DOHH2 (cell line): Measurements from ENCODE around the gene TCF12.

ENCODE experiments used
- H3F3A ChIP-seq: fragments of 200-600 bp; sonication (generic), shearing (Covaris generic); 2 replicates; pipeline ENCODE4 v1.6.0; 2016; ENCODE audit warnings: antibody characterized with exemption, mild to moderate bottlenecking; ENCODE audit not compliant: control insufficient read depth, insufficient read depth
- H3K27ac ChIP-seq: fragments of 200-600 bp; sonication (generic); 2 replicates; pipeline ENCODE4 v1.5.1; 2014; ENCODE audit warnings: low read depth, mild to moderate bottlenecking, low read length, moderate library complexity
- H3K27me3 ChIP-seq: fragments of 200-600 bp; sonication (generic); 2 replicates; pipeline ENCODE4 v1.6.1; 2014; ENCODE audit warnings: mild to moderate bottlenecking, low read length, mixed read lengths; ENCODE audit not compliant: control insufficient read depth
- H3K36me3 ChIP-seq: fragments of 200-600 bp; sonication (generic); 2 replicates; pipeline ENCODE4 v1.6.1; 2014; ENCODE audit warnings: mild to moderate bottlenecking, low read length, moderate library complexity, mixed read lengths; ENCODE audit not compliant: control insufficient read depth
- H3K4me1 ChIP-seq: fragments of 200-600 bp; sonication (generic); 2 replicates; pipeline ENCODE4 v1.6.1; 2014; ENCODE audit warnings: mild to moderate bottlenecking, low read length, mixed read lengths; ENCODE audit not compliant: control insufficient read depth
- H3K4me2 ChIP-seq: fragments of 200-600 bp; sonication (generic); 2 replicates; pipeline ENCODE4 v1.6.0; 2014; ENCODE audit warnings: mild to moderate bottlenecking, low read length, moderate library complexity
- H3K4me3 ChIP-seq: fragments of 200-600 bp; sonication (generic); 2 replicates; pipeline ENCODE4 v1.5.1; 2014; ENCODE audit warnings: mild to moderate bottlenecking, low read length, mixed read lengths
- H3K79me2 ChIP-seq: fragments of 200-600 bp; sonication (generic); 2 replicates; pipeline ENCODE4 v1.6.1; 2014; ENCODE audit warnings: mild to moderate bottlenecking, low read length, mixed read lengths; ENCODE audit not compliant: control insufficient read depth
- H3K9me2 ChIP-seq: fragments of 200-600 bp; sonication (generic); replicated peaks from 2 replicates; pipeline ENCODE4 v1.6.1; 2014; ENCODE audit warnings: mild to moderate bottlenecking, low read length, mixed read lengths; ENCODE audit not compliant: control insufficient read depth
- H3K9me3 ChIP-seq: fragments of 200-600 bp; sonication (generic); 2 replicates; pipeline ENCODE4 v1.6.1; 2014; ENCODE audit warnings: antibody characterized with exemption, low read length, mixed read lengths; ENCODE audit not compliant: control insufficient read depth, insufficient read depth
- H4K20me1 ChIP-seq: fragments of 200-600 bp; sonication (generic); 2 replicates; pipeline ENCODE4 v1.6.0; 2014; ENCODE audit warnings: low read depth, mild to moderate bottlenecking, antibody characterized with exemption, low read length, moderate library complexity; ENCODE audit not compliant: control insufficient read depth, insufficient read depth
- EZH2phosphoT487 ChIP-seq: fragments of 200-600 bp; sonication (generic); IDR thresholded peaks from 2 replicates; pipeline ENCODE4 v1.6.1; 2017; ENCODE audit warnings: borderline replicate concordance, mild to moderate bottlenecking, antibody characterized with exemption, low read length, moderate library complexity, mixed read lengths
- TF ChIP-seq, protein P1 (sequence below): fragments of 200-600 bp; sonication (generic); IDR thresholded peaks from one replicate; pipeline ENCODE4 v1.5.1; 2014; ENCODE audit warnings: antibody characterized with exemption, mild to moderate bottlenecking, low read depth, low read length; ENCODE audit not compliant: poor library complexity, severe bottlenecking

Gene TCF12

DNA sequence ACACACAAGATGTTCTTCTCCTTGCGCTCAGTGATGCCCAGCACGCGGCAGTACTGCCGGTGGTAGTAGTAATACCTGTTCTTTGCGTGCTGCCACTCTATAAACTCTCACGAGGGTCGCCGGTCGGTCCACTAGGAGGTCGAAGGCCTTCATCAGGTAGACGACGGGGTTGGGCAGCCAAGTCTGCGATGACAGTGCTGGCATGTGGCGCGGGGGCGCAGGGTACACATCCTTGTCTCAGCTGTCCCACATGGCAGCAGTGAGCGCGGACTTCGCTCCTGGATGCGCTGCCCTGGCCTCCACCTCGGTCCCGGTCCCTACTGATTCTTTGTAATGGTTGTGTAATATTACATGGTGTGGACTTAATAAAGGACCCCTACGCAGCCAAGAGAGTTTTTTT lies 407.8 kb downstream of the TCF12 start:
- Histone ChIP-seq H3F3A (peaks cover 3% of the 10 kb centered on the region; the same call in 1 of the 2 replicates), H3K27me3 (peaks cover 12% of the 10 kb centered on the region), H4K20me1 (no peaks in the 10 kb centered on the region), H3K27ac (no peak overlapping the region), H3K4me3 (no peak overlapping the region), H3K4me2 (no peak overlapping the region), H3K9me2 (no peaks in the 10 kb centered on the region), H3K79me2 (no peaks in the 10 kb centered on the region), H3K9me3 (no peaks in the 10 kb centered on the region), H3K36me3 (no peaks in the 10 kb centered on the region), H3K4me1 (peaks cover 14% of the 10 kb centered on the region)
- no peak for TF ChIP-seq EZH2phosphoT487
- TF ChIP-seq, protein P1, sequence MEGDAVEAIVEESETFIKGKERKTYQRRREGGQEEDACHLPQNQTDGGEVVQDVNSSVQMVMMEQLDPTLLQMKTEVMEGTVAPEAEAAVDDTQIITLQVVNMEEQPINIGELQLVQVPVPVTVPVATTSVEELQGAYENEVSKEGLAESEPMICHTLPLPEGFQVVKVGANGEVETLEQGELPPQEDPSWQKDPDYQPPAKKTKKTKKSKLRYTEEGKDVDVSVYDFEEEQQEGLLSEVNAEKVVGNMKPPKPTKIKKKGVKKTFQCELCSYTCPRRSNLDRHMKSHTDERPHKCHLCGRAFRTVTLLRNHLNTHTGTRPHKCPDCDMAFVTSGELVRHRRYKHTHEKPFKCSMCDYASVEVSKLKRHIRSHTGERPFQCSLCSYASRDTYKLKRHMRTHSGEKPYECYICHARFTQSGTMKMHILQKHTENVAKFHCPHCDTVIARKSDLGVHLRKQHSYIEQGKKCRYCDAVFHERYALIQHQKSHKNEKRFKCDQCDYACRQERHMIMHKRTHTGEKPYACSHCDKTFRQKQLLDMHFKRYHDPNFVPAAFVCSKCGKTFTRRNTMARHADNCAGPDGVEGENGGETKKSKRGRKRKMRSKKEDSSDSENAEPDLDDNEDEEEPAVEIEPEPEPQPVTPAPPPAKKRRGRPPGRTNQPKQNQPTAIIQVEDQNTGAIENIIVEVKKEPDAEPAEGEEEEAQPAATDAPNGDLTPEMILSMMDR, result no peak

DNA sequence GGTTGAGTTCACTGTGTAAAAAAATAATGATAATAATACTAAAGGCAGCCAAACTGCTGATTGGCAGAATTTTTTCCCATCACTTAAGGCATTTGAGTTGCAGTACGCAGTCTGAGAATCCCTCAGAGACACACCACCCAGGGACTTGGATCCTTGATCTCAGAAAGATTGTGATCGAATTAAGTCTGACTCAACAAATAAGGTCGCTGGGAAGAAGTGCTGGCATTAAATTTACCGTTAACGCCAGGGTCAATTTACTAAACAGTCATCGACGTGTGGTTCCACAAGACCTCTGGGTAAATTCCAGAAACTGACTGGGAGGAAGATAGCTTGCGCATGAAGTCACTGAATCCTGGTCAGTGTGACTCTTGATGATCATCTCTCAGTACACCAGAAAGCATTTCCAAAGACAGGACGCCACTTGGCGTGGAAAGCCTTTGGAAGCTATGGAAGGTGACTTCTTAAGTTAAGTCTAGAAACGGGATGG lies 409.6 kb downstream of the TCF12 start:
- Histone ChIP-seq H3K79me2 (no peaks in the 10 kb centered on the region), H3K36me3 (no peaks in the 10 kb centered on the region), H3K4me1 (peaks cover 14% of the 10 kb centered on the region), H4K20me1 (no peaks in the 10 kb centered on the region), H3K27me3 (peaks cover 12% of the 10 kb centered on the region), H3K4me3 (no peak overlapping the region), H3K9me2 (no peaks in the 10 kb centered on the region), H3F3A (peaks cover 3% of the 10 kb centered on the region; the same call in 1 of the 2 replicates), H3K27ac (no peak overlapping the region), H3K4me2 (no peak overlapping the region), H3K9me3 (no peaks in the 10 kb centered on the region)
- TF ChIP-seq EZH2phosphoT487, result no peak
- TF ChIP-seq, protein P1, result no peak

DNA sequence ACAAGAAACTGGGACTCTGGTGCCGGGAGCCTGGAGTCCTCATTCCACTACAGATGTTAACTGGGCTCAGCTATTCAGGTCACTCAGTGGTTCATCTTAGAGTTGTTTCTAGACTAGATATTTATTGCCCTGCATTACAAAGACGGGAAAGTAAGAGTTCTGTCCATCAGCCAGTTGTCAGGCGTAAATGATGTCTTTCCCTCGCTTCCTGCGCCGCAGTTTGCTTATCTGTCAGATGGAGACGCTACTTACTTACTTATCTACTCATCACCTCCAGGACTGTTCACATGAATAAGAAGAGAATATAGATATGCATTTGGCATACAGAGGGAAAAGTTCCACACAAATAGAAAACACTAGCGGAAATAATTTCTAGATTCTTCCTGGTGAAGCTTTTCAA lies 410.0 kb downstream of the TCF12 start:
- peaks cover 12% of the 10 kb centered on the region for H3K4me1 ChIP-seq
- H3K27me3 ChIP-seq, result peaks cover 12% of the 10 kb centered on the region
- H3K4me3 ChIP-seq, result no peak overlapping the region
- H3F3A ChIP-seq, result peaks cover 3% of the 10 kb centered on the region; the same call in 1 of the 2 replicates
- H4K20me1 ChIP-seq, result no peaks in the 10 kb centered on the region
- H3K27ac ChIP-seq, result no peak overlapping the region
- H3K36me3 ChIP-seq, result no peaks in the 10 kb centered on the region
- no peaks in the 10 kb centered on the region for H3K9me3 ChIP-seq
- H3K9me2 ChIP-seq, result no peaks in the 10 kb centered on the region
- no peaks in the 10 kb centered on the region for H3K79me2 ChIP-seq
- no peak overlapping the region for H3K4me2 ChIP-seq
- TF ChIP-seq, protein P1, result no peak
- TF ChIP-seq EZH2phosphoT487, result no peak
